ENCODE measurements around the gene EFEMP1.
"Not testable (repeated sequence)": the region's sequence is repeated elsewhere in the genome, so short reads cannot be mapped to it uniquely, and the experiment has no call there.

EFEMP1 gene

GRCh38 chr2:55838653-55839052 is 84.9 kb downstream of the EFEMP1 start:
- TF ChIP-seq CTCF (IDR thresholded peaks at IDR 0.05; ENCODE audit: control insufficient read depth, insufficient read depth, low read depth, low read length, missing control alignments): no peak

GRCh38 chr2:55838117-55838516 is 85.5 kb downstream of the EFEMP1 start:
- not testable (repeated sequence) for DNase-seq (ENCODE audit: low read depth); H3K4me3 ChIP-seq (ENCODE audit: control insufficient read depth, low read depth, low read length)

More at GRCh38 chr2:55838653-55839052, 84.9 kb downstream of the EFEMP1 start:
- no peak for DNase-seq (ENCODE audit: low read depth)
- no peak overlapping the region for H3K4me3 ChIP-seq (ENCODE audit: control insufficient read depth, low read depth, low read length)

GRCh38 chr2:55837073-55837472 is 86.5 kb downstream of the EFEMP1 start:
- DNase-seq (ENCODE audit: low read depth): no peak
- no peak overlapping the region for H3K4me3 ChIP-seq (ENCODE audit: control insufficient read depth, low read depth, low read length)
- TF ChIP-seq CTCF (IDR thresholded peaks at IDR 0.05; ENCODE audit: control insufficient read depth, insufficient read depth, low read depth, low read length, missing control alignments): no peak

- DNase-seq (ENCODE audit: low read depth); H3K4me3 ChIP-seq (ENCODE audit: control insufficient read depth, low read depth, low read length): not testable (repeated sequence)
These were observed 91.7 kb downstream of the EFEMP1 start for GRCh38 chr2:55831671-55832410.

- no peak for DNase-seq (ENCODE audit: low read depth)
- no peak overlapping the region for H3K4me3 ChIP-seq (ENCODE audit: control insufficient read depth, low read depth, low read length)
- TF ChIP-seq CTCF (IDR thresholded peaks at IDR 0.05; ENCODE audit: control insufficient read depth, insufficient read depth, low read depth, low read length, missing control alignments): no peak
These were observed 95.7 kb downstream of the EFEMP1 start for GRCh38 chr2:55827855-55828254.

GRCh38 chr2:55827428-55827827 is 96.2 kb downstream of the EFEMP1 start:
- H3K4me3 ChIP-seq (ENCODE audit: control insufficient read depth, low read depth, low read length); DNase-seq (ENCODE audit: low read depth): not testable (repeated sequence)

GRCh38 chr2:55826246-55826645 is 97.3 kb downstream of the EFEMP1 start:
- DNase-seq (ENCODE audit: low read depth): no peak
- H3K4me3 ChIP-seq (ENCODE audit: control insufficient read depth, low read depth, low read length): no peak overlapping the region
- no peak for TF ChIP-seq CTCF (IDR thresholded peaks at IDR 0.05; ENCODE audit: control insufficient read depth, insufficient read depth, low read depth, low read length, missing control alignments)

- no peak for TF ChIP-seq CTCF (IDR thresholded peaks at IDR 0.05; ENCODE audit: control insufficient read depth, insufficient read depth, low read depth, low read length, missing control alignments)
- no peak for DNase-seq (ENCODE audit: low read depth)
- no peak overlapping the region for H3K4me3 ChIP-seq (ENCODE audit: control insufficient read depth, low read depth, low read length)
These were observed 99.0 kb downstream of the EFEMP1 start for GRCh38 chr2:55824551-55825096.
